Lower lobe of right lung (tissue), 2 donors: ENCODE data around the gene ZNF830. TPM values are rescaled to one million over a fixed set of nuclear protein-coding genes. Genes with fewer than 3 reads are reported as not detected.
"Not testable (repeated sequence)": the region's sequence is repeated elsewhere in the genome, so short reads cannot be mapped to it uniquely, and the experiment has no call there.

Source experiments
- ATAC-seq, 2 donors: fragments of 200-7000 bp; cut with Tn5 transposase; one replicate each; pipeline ENCODE4 v1.9.1; 2020 to 2022; ENCODE audit warnings: mild to moderate bottlenecking in 2 of 2, moderate library complexity in 2 of 2
- DNase-seq: peaks from one replicate; pipeline ENCODE4 v3.0.0-alpha.2; 2020
- H3K27ac ChIP-seq: fragments of 200-600 bp; one replicate; pipeline ENCODE4 v1.8.0; 2022
- H3K27me3 ChIP-seq: fragments of 200-600 bp; one replicate; pipeline ENCODE4 v1.8.0; 2022; ENCODE audit warnings: low read depth
- H3K36me3 ChIP-seq: fragments of 200-600 bp; one replicate; pipeline ENCODE4 v1.8.0; 2022; ENCODE audit warnings: mild to moderate bottlenecking
- H3K4me1 ChIP-seq: fragments of 200-600 bp; one replicate; pipeline ENCODE4 v1.8.0; 2022
- H3K4me3 ChIP-seq: fragments of 200-600 bp; one replicate; pipeline ENCODE4 v1.8.0; 2022; ENCODE audit warnings: mild to moderate bottlenecking
- H3K9me3 ChIP-seq: fragments of 200-600 bp; one replicate; pipeline ENCODE4 v1.8.0; 2022
- intact Hi-C: fragments of 100-400 bp; cut with DNase I; formaldehyde crosslinking; loops from one replicate; pipeline ENCODE4 v1.11.0; 2022
- total RNA-seq: library from RNA; stranded (reverse); fragmentation: NEBNext Ultra II Directional; extraction: Animal tissue kit (Norgen Biotek cat#: 25700); gene quantifications from one replicate; pipeline ENCODE4 v1.2.1, GENCODE V29; 2021
- TF ChIP-seq, protein P1 (sequence below): fragments of 200-600 bp; IDR thresholded peaks from one replicate; pipeline ENCODE4 v1.8.0; 2022; ENCODE audit warnings: antibody characterized with exemption, mild to moderate bottlenecking
- donor health status: DM: no; HTN: yes; CAD: no; lungs with severe emphysema.

The ZNF830 gene
- total RNA-seq, 1 donor from 2014 or later, result 17.8 TPM

- DNase-seq (no peak), ATAC-seq (no peak)
- Histone ChIP-seq H3K36me3 (no peaks in the 10 kb centered on the region), H3K27ac (no peak overlapping the region), H3K27me3 (no peaks in the 10 kb centered on the region), H3K4me3 (no peak overlapping the region), H3K4me1 (no peaks in the 10 kb centered on the region), H3K9me3 (no peaks in the 10 kb centered on the region)
- intact Hi-C loops, result no loop called here
- TF ChIP-seq, protein P1, sequence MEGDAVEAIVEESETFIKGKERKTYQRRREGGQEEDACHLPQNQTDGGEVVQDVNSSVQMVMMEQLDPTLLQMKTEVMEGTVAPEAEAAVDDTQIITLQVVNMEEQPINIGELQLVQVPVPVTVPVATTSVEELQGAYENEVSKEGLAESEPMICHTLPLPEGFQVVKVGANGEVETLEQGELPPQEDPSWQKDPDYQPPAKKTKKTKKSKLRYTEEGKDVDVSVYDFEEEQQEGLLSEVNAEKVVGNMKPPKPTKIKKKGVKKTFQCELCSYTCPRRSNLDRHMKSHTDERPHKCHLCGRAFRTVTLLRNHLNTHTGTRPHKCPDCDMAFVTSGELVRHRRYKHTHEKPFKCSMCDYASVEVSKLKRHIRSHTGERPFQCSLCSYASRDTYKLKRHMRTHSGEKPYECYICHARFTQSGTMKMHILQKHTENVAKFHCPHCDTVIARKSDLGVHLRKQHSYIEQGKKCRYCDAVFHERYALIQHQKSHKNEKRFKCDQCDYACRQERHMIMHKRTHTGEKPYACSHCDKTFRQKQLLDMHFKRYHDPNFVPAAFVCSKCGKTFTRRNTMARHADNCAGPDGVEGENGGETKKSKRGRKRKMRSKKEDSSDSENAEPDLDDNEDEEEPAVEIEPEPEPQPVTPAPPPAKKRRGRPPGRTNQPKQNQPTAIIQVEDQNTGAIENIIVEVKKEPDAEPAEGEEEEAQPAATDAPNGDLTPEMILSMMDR, result no peak
Observed at GRCh38 chr17:34926661-34927060, 34.7 kb upstream of the ZNF830 start.

DNA sequence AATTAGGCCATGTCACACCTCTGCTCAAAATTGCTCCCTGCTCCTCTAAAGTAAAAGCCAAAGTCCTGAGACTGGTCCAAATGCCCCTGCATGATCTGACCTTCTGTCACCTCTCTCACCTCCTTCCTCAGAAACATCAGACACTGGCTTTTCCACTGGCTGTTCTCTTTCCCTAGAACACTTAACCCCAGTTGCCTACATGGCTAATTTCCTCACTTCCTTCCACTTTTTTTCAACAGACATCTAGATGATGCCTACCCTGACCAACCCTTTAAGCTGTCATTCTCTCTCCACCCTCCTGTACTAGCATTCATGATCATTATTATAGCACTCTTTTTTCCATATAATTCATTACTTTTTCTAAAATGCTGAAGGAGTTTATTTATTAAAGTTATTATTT, 31.1 kb upstream of the ZNF830 start:
- Histone ChIP-seq H3K27ac (no peak overlapping the region), H3K4me1 (no peaks in the 10 kb centered on the region), H3K36me3 (no peaks in the 10 kb centered on the region), H3K27me3 (no peaks in the 10 kb centered on the region), H3K4me3 (no peak overlapping the region), H3K9me3 (no peaks in the 10 kb centered on the region)
- intact Hi-C loops, result no loop called here
- ATAC-seq (no peak), DNase-seq (no peak)
- TF ChIP-seq, protein P1, result no peak

DNA sequence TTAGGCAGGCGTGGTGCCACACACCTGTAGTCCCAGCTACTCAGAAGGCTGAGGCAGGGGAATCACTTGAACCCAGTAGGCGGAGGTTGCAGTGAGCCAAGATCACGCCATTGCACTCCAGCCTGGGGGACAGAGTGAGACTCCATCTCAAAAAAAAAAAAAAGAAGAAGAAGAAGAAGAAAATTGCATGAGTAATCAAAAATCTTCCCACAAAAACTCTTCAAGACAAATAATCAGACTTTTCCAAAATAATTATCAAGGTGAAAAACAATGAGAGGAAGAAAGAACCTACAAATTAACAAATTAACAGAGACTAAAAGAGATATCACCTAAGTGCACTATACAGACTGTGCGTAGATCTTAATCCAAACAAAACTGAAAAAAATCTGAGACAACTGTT, 10.6 kb upstream of the ZNF830 start:
- H3K27ac ChIP-seq, intact Hi-C loops, DNase-seq, H3K9me3 ChIP-seq, H3K36me3 ChIP-seq, H3K4me3 ChIP-seq, ATAC-seq, H3K4me1 ChIP-seq, H3K27me3 ChIP-seq: not testable (repeated sequence)

DNA sequence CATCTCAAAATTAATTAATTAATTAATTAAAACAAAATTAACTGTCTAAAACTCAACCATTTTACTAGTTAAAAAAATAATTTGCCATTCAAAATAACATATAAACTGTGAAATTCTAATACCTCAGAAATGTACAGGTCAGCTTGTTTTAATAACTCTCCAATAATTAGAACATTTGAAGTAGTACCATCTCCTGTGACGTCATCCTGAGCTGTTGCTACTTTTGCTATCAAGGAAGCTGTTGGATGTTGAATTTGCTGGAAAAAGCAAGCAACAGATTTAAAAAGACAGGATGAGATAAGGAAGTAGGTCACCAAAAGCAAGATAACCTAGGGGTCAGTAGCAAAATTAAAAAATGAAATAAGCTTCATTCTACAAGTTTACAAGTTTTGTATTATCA, 2.9 kb upstream of the ZNF830 start:
- TF ChIP-seq, protein P1, result no peak
- H3K4me3 ChIP-seq, result no peak overlapping the region
- H3K27me3 ChIP-seq, result no peaks in the 10 kb centered on the region
- H3K36me3 ChIP-seq, result peaks cover 5% of the 10 kb centered on the region
- ATAC-seq (no peak), DNase-seq (no peak)
- H3K4me1 ChIP-seq, result peaks cover 18% of the 10 kb centered on the region
- no peaks in the 10 kb centered on the region for H3K9me3 ChIP-seq
- H3K27ac ChIP-seq, result no peak overlapping the region
- intact Hi-C loops, result no loop called here

GRCh38 chr17:34974179-34974578, 12.8 kb downstream of the ZNF830 start:
- no peaks in the 10 kb centered on the region for H3K27me3 ChIP-seq
- intact Hi-C loops, result no loop called here
- TF ChIP-seq, protein P1, result no peak
- H3K4me3 ChIP-seq, result no peak overlapping the region
- H3K27ac ChIP-seq, result no peak overlapping the region
- DNase-seq (no peak), ATAC-seq (no peak)
- H3K9me3 ChIP-seq, result no peaks in the 10 kb centered on the region
- H3K4me1 ChIP-seq, result no peaks in the 10 kb centered on the region
- H3K36me3 ChIP-seq, result no peaks in the 10 kb centered on the region

- no peak for ATAC-seq
- Histone ChIP-seq H3K36me3 (no peaks in the 10 kb centered on the region), H3K4me1 (peaks cover 8% of the 10 kb centered on the region), H3K27me3 (no peaks in the 10 kb centered on the region), H3K27ac (no peak overlapping the region), H3K4me3 (no peak overlapping the region), H3K9me3 (no peaks in the 10 kb centered on the region)
- intact Hi-C loops, result no loop called here
- TF ChIP-seq, protein P1, result no peak
- DNase-seq, result no peak
Observed at GRCh38 chr17:34974794-34975785, 13.8 kb downstream of the ZNF830 start.
